ENCODE data around the gene MSANTD1.

The MSANTD1 gene

GRCh38 chr4:3245676-3246075 is 3.3 kb upstream of the MSANTD1 start:
- in situ Hi-C loops (cut with HindIII; ENCODE audit: low sequenced_read_pairs): loop anchor here (25.0 kb wide), 1 partner anchor 117 kb away; no protein-coding TSS in a partner anchor

- in situ Hi-C loops (cut with HindIII; ENCODE audit: low sequenced_read_pairs): loop anchor here (25.0 kb wide), 1 partner anchor 116 kb away; no protein-coding TSS in a partner anchor
Observed at GRCh38 chr4:3246458-3247398, 2.2 kb upstream of the MSANTD1 start.

- in situ Hi-C loops (cut with HindIII; ENCODE audit: low sequenced_read_pairs): loop anchor here (25.0 kb wide), 1 partner anchor 115 kb away; no protein-coding TSS in a partner anchor
Observed at GRCh38 chr4:3247399-3248177, 1.4 kb upstream of the MSANTD1 start.

- in situ Hi-C loops (cut with HindIII; ENCODE audit: low sequenced_read_pairs): loop anchor here (25.0 kb wide), 1 partner anchor 114 kb away; no protein-coding TSS in a partner anchor
Observed at GRCh38 chr4:3248178-3248480, 830 bp upstream of the MSANTD1 start.

- in situ Hi-C loops (cut with HindIII; ENCODE audit: low sequenced_read_pairs): loop anchor here (25.0 kb wide), 1 partner anchor 112 kb away; no protein-coding TSS in a partner anchor
Observed at GRCh38 chr4:3249711-3250437, 915 bp downstream of the MSANTD1 start.

- in situ Hi-C loops (cut with HindIII; ENCODE audit: low sequenced_read_pairs): no loop called here
Observed at GRCh38 chr4:3250438-3250955, 1.5 kb downstream of the MSANTD1 start.

GRCh38 chr4:3250956-3251690 is 2.2 kb downstream of the MSANTD1 start:
- in situ Hi-C loops (cut with HindIII; ENCODE audit: low sequenced_read_pairs): no loop called here

- in situ Hi-C loops (cut with HindIII; ENCODE audit: low sequenced_read_pairs): no loop called here
Observed at GRCh38 chr4:3251691-3252479, 2.9 kb downstream of the MSANTD1 start.

GRCh38 chr4:3252480-3252828 is 3.5 kb downstream of the MSANTD1 start:
- in situ Hi-C loops (cut with HindIII; ENCODE audit: low sequenced_read_pairs): no loop called here

GRCh38 chr4:3252831-3253641 is 4.1 kb downstream of the MSANTD1 start:
- in situ Hi-C loops (cut with HindIII; ENCODE audit: low sequenced_read_pairs): no loop called here

- in situ Hi-C loops (cut with HindIII; ENCODE audit: low sequenced_read_pairs): no loop called here
Observed at GRCh38 chr4:3253808-3254207, 4.8 kb downstream of the MSANTD1 start.

GRCh38 chr4:3254302-3255131 is 5.6 kb downstream of the MSANTD1 start:
- in situ Hi-C loops (cut with HindIII; ENCODE audit: low sequenced_read_pairs): no loop called here

GRCh38 chr4:3255611-3256186 is 6.7 kb downstream of the MSANTD1 start:
- in situ Hi-C loops (cut with HindIII; ENCODE audit: low sequenced_read_pairs): no loop called here

- in situ Hi-C loops (cut with HindIII; ENCODE audit: low sequenced_read_pairs): no loop called here
Observed at GRCh38 chr4:3256230-3257102, 7.5 kb downstream of the MSANTD1 start.

GRCh38 chr4:3257103-3257555 is 8.2 kb downstream of the MSANTD1 start:
- in situ Hi-C loops (cut with HindIII; ENCODE audit: low sequenced_read_pairs): no loop called here

Measured in DLD1 (cell line).